PFSK-1 (cell line): ENCODE data around the gene GLS.

ENCODE experiments used
- FOXP2 ChIP-seq: optimal IDR thresholded peaks from 2 replicates; pipeline ENCODE3; 2011; ENCODE audit warnings: borderline replicate concordance, control low read depth, inconsistent platforms; ENCODE audit not compliant: insufficient read depth; ENCODE audit errors: extremely low read length, extremely low read depth
- POLR2AphosphoS5 ChIP-seq: IDR thresholded peaks from 2 replicates; pipeline ENCODE4 v1.6.1; 2012; ENCODE audit warnings: low read depth, mild to moderate bottlenecking, control low read depth, low read length, moderate library complexity
- REST ChIP-seq, 2 experiments: IDR thresholded peaks; 2 replicates each; pipeline versions ENCODE4 v1.6.1 to v1.8.0; 2011 to 2012; ENCODE audit warnings: low read depth in 2 of 2, low read length in 2 of 2, control low read depth in 1 of 2, inconsistent platforms in 1 of 2, mild to moderate bottlenecking in 1 of 2, moderate library complexity in 1 of 2; ENCODE audit not compliant: insufficient read depth in 1 of 2
- SIN3A ChIP-seq: IDR thresholded peaks from 2 replicates; pipeline ENCODE4 v1.6.1; 2012; ENCODE audit warnings: mild to moderate bottlenecking, low read length, moderate library complexity, borderline replicate concordance; ENCODE audit not compliant: insufficient read depth
- TAF1 ChIP-seq: IDR thresholded peaks from 2 replicates; pipeline ENCODE4 v1.6.1; 2012; ENCODE audit warnings: low read length, control low read depth, borderline replicate concordance; ENCODE audit not compliant: insufficient read depth

Gene GLS

GRCh38 chr2:190846746-190847145 lies 33.9 kb upstream of the GLS start:
- TF ChIP-seq TAF1 (no peak), REST (IDR thresholded peaks at IDR 0.05; ENCODE audit: insufficient read depth in 1 of 2, low read depth in 2 of 2, low read length in 2 of 2) (no peak), SIN3A (no peak), POLR2AphosphoS5 (no peak), FOXP2 (no peak)

- TF ChIP-seq SIN3A = no peak
- no peak for TF ChIP-seq TAF1
- no peak for TF ChIP-seq POLR2AphosphoS5
- no peak for TF ChIP-seq REST (IDR thresholded peaks at IDR 0.05; ENCODE audit: insufficient read depth in 1 of 2, low read depth in 2 of 2, low read length in 2 of 2)
- no peak for TF ChIP-seq FOXP2
These were observed 33.0 kb upstream of the GLS start for GRCh38 chr2:190847504-190848081.

GRCh38 chr2:190849774-190850173 lies 30.8 kb upstream of the GLS start:
- TF ChIP-seq SIN3A = no peak
- no peak for TF ChIP-seq TAF1
- no peak for TF ChIP-seq POLR2AphosphoS5
- TF ChIP-seq FOXP2 = no peak
- no peak for TF ChIP-seq REST (IDR thresholded peaks at IDR 0.05; ENCODE audit: insufficient read depth in 1 of 2, low read depth in 2 of 2, low read length in 2 of 2)

GRCh38 chr2:190853531-190854383 lies 26.9 kb upstream of the GLS start:
- TF ChIP-seq POLR2AphosphoS5 (no peak), SIN3A (no peak), TAF1 (no peak), FOXP2 (no peak), REST (IDR thresholded peaks at IDR 0.05; ENCODE audit: insufficient read depth in 1 of 2, low read depth in 2 of 2, low read length in 2 of 2) (no peak)

GRCh38 chr2:190854726-190855125 lies 25.9 kb upstream of the GLS start:
- no peak for TF ChIP-seq SIN3A
